ENCODE measurements around the gene ECSIT.
"Not testable (repeated sequence)": the region's sequence is repeated elsewhere in the genome, so short reads cannot be mapped to it uniquely, and the experiment has no call there.

GRCh38 chr19:11564082-11564807, 35.3 kb upstream of the ECSIT start:
- not testable (repeated sequence) for TF ChIP-seq POLR2A (IDR thresholded peaks at IDR 0.05; ENCODE audit: low read length); GATA1 (IDR thresholded peaks at IDR 0.05; ENCODE audit: low read depth, low read length)

Data from erythroblast (primary cell).